HG02973 (cell line): ENCODE results near the gene EXOC3.
"Not testable (repeated sequence)": the region's sequence is repeated elsewhere in the genome, so short reads cannot be mapped to it uniquely, and the experiment has no call there.

Experiments
- ATAC-seq: cut with Tn5 transposase; IDR thresholded peaks from one replicate; pipeline ENCODE4 v1.9.1; 2021; ENCODE audit warnings: moderate library complexity; ENCODE audit not compliant: unreplicated experiment

EXOC3 gene

GRCh38 chr5:499233-500209 lies 56.5 kb downstream of the EXOC3 start:
- no peak for ATAC-seq

GRCh38 chr5:500491-500890 lies 57.5 kb downstream of the EXOC3 start:
- ATAC-seq = no peak

- no peak for ATAC-seq
Observed at GRCh38 chr5:501105-501830, 58.3 kb downstream of the EXOC3 start.

GRCh38 chr5:501831-502184 lies 58.8 kb downstream of the EXOC3 start:
- no peak for ATAC-seq

GRCh38 chr5:502325-503079 lies 59.5 kb downstream of the EXOC3 start:
- ATAC-seq = no peak

GRCh38 chr5:504326-505154 lies 61.6 kb downstream of the EXOC3 start:
- ATAC-seq = no peak

- ATAC-seq = no peak
Observed at GRCh38 chr5:505951-506525, 63.1 kb downstream of the EXOC3 start.

GRCh38 chr5:507986-508575 lies 65.1 kb downstream of the EXOC3 start:
- ATAC-seq = not testable (repeated sequence)

GRCh38 chr5:509611-510185 lies 66.7 kb downstream of the EXOC3 start:
- ATAC-seq = no peak

GRCh38 chr5:510521-510920 lies 67.5 kb downstream of the EXOC3 start:
- ATAC-seq = no peak

GRCh38 chr5:511476-511875 lies 68.5 kb downstream of the EXOC3 start:
- no peak for ATAC-seq

- no peak for ATAC-seq
Observed at GRCh38 chr5:513216-514100, 70.5 kb downstream of the EXOC3 start.

- ATAC-seq = no peak
Observed at GRCh38 chr5:514101-514485, 71.1 kb downstream of the EXOC3 start.

GRCh38 chr5:514673-515072 lies 71.7 kb downstream of the EXOC3 start:
- no peak for ATAC-seq

- no peak for ATAC-seq
Observed at GRCh38 chr5:515273-515836, 72.4 kb downstream of the EXOC3 start.

- ATAC-seq = no peak
Observed at GRCh38 chr5:516338-516925, 73.5 kb downstream of the EXOC3 start.
